ENCODE measurements around the gene TTYH3. TPM values are rescaled to one million over a fixed set of nuclear protein-coding genes. Genes with fewer than 3 reads are reported as not detected.

The TTYH3 gene
- total RNA-seq, 1 experiment from 2014 or later = 20.9 TPM

- CTCF ChIA-PET = interaction anchor here (0.6 to 1.0 kb wide), 2 partner anchors 31 to 117 kb away, joined by 3 to 4 read pairs; no protein-coding TSS in a partner anchor
- no TSS peak for BruUV-seq (replicated peaks)
- H3K9me3 Mint-ChIP-seq (ENCODE audit: unreplicated experiment) = no peaks in the 10 kb centered on the region
- TF ChIP-seq, protein P1, sequence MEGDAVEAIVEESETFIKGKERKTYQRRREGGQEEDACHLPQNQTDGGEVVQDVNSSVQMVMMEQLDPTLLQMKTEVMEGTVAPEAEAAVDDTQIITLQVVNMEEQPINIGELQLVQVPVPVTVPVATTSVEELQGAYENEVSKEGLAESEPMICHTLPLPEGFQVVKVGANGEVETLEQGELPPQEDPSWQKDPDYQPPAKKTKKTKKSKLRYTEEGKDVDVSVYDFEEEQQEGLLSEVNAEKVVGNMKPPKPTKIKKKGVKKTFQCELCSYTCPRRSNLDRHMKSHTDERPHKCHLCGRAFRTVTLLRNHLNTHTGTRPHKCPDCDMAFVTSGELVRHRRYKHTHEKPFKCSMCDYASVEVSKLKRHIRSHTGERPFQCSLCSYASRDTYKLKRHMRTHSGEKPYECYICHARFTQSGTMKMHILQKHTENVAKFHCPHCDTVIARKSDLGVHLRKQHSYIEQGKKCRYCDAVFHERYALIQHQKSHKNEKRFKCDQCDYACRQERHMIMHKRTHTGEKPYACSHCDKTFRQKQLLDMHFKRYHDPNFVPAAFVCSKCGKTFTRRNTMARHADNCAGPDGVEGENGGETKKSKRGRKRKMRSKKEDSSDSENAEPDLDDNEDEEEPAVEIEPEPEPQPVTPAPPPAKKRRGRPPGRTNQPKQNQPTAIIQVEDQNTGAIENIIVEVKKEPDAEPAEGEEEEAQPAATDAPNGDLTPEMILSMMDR (IDR thresholded peaks at IDR 0.05; ENCODE audit: unreplicated experiment) = no peak
- POLR2A ChIA-PET = no interaction called here
- H3K4me3 Mint-ChIP-seq (ENCODE audit: unreplicated experiment) = no peak overlapping the region
- peaks cover 37% of the 10 kb centered on the region for H3K36me3 Mint-ChIP-seq (ENCODE audit: insufficient read depth, unreplicated experiment)
- DNase-seq (ENCODE audit: unreplicated experiment) = no peak
- intact Hi-C loops (cut with micrococcal nuclease) = no loop called here
- H3K4me1 Mint-ChIP-seq (ENCODE audit: insufficient read depth, unreplicated experiment) = no peaks in the 10 kb centered on the region
- H3K27ac Mint-ChIP-seq (ENCODE audit: low read depth, unreplicated experiment) = no peak overlapping the region
- no peaks in the 10 kb centered on the region for H3K27me3 Mint-ChIP-seq (ENCODE audit: insufficient read depth, unreplicated experiment)
Measured at GRCh38 chr7:2585446-2585845, 46.3 kb upstream of the TTYH3 start.

GRCh38 chr7:2586326-2587020, 45.3 kb upstream of the TTYH3 start:
- Mint-ChIP-seq H3K27ac (ENCODE audit: low read depth, unreplicated experiment) (no peak overlapping the region), H3K27me3 (ENCODE audit: insufficient read depth, unreplicated experiment) (no peaks in the 10 kb centered on the region), H3K36me3 (ENCODE audit: insufficient read depth, unreplicated experiment) (peaks cover 43% of the 10 kb centered on the region), H3K4me1 (ENCODE audit: insufficient read depth, unreplicated experiment) (no peaks in the 10 kb centered on the region), H3K9me3 (ENCODE audit: unreplicated experiment) (no peaks in the 10 kb centered on the region), H3K4me3 (ENCODE audit: unreplicated experiment) (no peak overlapping the region)
- no peak for DNase-seq (ENCODE audit: unreplicated experiment)
- no TSS peak for BruUV-seq (replicated peaks)
- intact Hi-C loops (cut with micrococcal nuclease) = no loop called here
- POLR2A ChIA-PET = interaction anchor here (0.7 kb wide), 1 partner anchor 90 kb away, joined by 3 read pairs; no protein-coding TSS in a partner anchor
- TF ChIP-seq, protein P1 (IDR thresholded peaks at IDR 0.05; ENCODE audit: unreplicated experiment) = no peak
- CTCF ChIA-PET = interaction anchor here (1.0 kb wide), 1 partner anchor 118 kb away, joined by 4 read pairs; no protein-coding TSS in a partner anchor

GRCh38 chr7:2587134-2587533, 44.7 kb upstream of the TTYH3 start:
- H3K27me3 Mint-ChIP-seq (ENCODE audit: insufficient read depth, unreplicated experiment) = no peaks in the 10 kb centered on the region
- H3K36me3 Mint-ChIP-seq (ENCODE audit: insufficient read depth, unreplicated experiment) = peaks cover 44% of the 10 kb centered on the region
- no peak overlapping the region for H3K4me3 Mint-ChIP-seq (ENCODE audit: unreplicated experiment)
- no peak overlapping the region for H3K27ac Mint-ChIP-seq (ENCODE audit: low read depth, unreplicated experiment)
- intact Hi-C loops (cut with micrococcal nuclease) = no loop called here
- ChIA-PET CTCF (no interaction called here), POLR2A (no interaction called here)
- no peak for DNase-seq (ENCODE audit: unreplicated experiment)
- BruUV-seq (replicated peaks) = no TSS peak
- TF ChIP-seq, protein P1 (IDR thresholded peaks at IDR 0.05; ENCODE audit: unreplicated experiment) = no peak
- no peaks in the 10 kb centered on the region for H3K9me3 Mint-ChIP-seq (ENCODE audit: unreplicated experiment)
- no peaks in the 10 kb centered on the region for H3K4me1 Mint-ChIP-seq (ENCODE audit: insufficient read depth, unreplicated experiment)

DNA sequence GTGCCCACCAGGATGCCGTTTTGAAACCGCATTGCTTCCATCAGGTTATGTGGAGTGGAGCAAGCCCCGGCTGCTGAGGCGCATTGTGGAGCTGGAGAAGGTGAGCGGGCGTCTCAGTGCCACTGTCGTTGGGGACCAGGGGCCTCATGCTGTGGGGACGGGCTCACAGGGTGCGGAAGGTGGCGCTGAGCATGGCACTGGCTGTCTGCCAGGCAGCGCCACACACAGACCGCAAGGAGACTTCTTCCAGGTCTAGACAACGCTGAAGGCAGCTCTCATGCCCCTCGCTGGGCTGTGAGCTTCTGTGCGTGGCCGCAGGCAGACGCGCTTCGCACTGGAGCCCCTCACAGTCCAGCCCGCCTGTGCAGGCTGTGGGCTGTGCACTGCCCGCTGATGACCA, 44.0 kb upstream of the TTYH3 start:
- intact Hi-C loops (cut with micrococcal nuclease) = no loop called here
- no TSS peak for BruUV-seq (replicated peaks)
- ChIA-PET POLR2A (no interaction called here), CTCF (no interaction called here)
- H3K27me3 Mint-ChIP-seq (ENCODE audit: insufficient read depth, unreplicated experiment) = no peaks in the 10 kb centered on the region
- peaks cover 49% of the 10 kb centered on the region for H3K36me3 Mint-ChIP-seq (ENCODE audit: insufficient read depth, unreplicated experiment)
- TF ChIP-seq, protein P1 (IDR thresholded peaks at IDR 0.05; ENCODE audit: unreplicated experiment) = no peak
- no peak overlapping the region for H3K27ac Mint-ChIP-seq (ENCODE audit: low read depth, unreplicated experiment)
- no peak for DNase-seq (ENCODE audit: unreplicated experiment)
- no peaks in the 10 kb centered on the region for H3K4me1 Mint-ChIP-seq (ENCODE audit: insufficient read depth, unreplicated experiment)
- H3K4me3 Mint-ChIP-seq (ENCODE audit: unreplicated experiment) = no peak overlapping the region
- no peaks in the 10 kb centered on the region for H3K9me3 Mint-ChIP-seq (ENCODE audit: unreplicated experiment)

All from MCF 10A (cell line).